Loucy (cell line): ENCODE results near the gene LMAN2L.

Source experiments
- EZH2phosphoT487 ChIP-seq: fragments of 200-600 bp; IDR thresholded peaks from 2 replicates; pipeline ENCODE4 v1.6.1; 2018; ENCODE audit warnings: antibody characterized with exemption, mild to moderate bottlenecking, moderate library complexity, borderline replicate concordance
- TF ChIP-seq, protein P1 (sequence below): fragments of 200-600 bp; sonication (generic); conservative IDR thresholded peaks from 2 replicates; pipeline ENCODE4 v1.5.1; 2014; ENCODE audit warnings: mild to moderate bottlenecking, antibody characterized with exemption, low read length

DNA sequence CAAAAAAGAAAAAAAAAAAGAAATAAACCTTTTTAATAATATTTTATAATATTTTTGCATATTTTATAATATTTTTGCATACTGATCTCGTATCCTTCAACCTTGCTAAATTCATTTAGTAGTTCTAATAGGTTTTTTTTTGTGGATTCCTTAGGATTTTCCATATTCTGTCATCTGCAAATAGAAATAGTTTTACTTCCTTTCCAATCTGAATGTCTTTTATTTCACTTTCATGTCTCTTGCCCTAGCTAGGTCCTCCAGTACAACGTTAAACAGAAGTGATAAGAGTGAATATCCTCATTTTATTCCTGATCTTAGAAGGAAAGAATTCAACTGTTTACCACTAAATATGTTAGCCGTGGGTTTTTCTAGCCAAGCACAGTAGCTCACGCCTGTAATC lies 13.7 kb downstream of the LMAN2L start:
- TF ChIP-seq, protein P1, sequence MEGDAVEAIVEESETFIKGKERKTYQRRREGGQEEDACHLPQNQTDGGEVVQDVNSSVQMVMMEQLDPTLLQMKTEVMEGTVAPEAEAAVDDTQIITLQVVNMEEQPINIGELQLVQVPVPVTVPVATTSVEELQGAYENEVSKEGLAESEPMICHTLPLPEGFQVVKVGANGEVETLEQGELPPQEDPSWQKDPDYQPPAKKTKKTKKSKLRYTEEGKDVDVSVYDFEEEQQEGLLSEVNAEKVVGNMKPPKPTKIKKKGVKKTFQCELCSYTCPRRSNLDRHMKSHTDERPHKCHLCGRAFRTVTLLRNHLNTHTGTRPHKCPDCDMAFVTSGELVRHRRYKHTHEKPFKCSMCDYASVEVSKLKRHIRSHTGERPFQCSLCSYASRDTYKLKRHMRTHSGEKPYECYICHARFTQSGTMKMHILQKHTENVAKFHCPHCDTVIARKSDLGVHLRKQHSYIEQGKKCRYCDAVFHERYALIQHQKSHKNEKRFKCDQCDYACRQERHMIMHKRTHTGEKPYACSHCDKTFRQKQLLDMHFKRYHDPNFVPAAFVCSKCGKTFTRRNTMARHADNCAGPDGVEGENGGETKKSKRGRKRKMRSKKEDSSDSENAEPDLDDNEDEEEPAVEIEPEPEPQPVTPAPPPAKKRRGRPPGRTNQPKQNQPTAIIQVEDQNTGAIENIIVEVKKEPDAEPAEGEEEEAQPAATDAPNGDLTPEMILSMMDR, result no peak
- TF ChIP-seq EZH2phosphoT487, result no peak
